GM21529 (cell line): ENCODE measurements around the gene ANKRD65.

Experiments used
- ATAC-seq: cut with Tn5 transposase; IDR thresholded peaks from one replicate; pipeline ENCODE4 v1.9.1; 2021; ENCODE audit not compliant: unreplicated experiment

ANKRD65 gene

GRCh38 chr1:1442069-1442770 is 21.1 kb upstream of the ANKRD65 start:
- ATAC-seq: no peak

DNA sequence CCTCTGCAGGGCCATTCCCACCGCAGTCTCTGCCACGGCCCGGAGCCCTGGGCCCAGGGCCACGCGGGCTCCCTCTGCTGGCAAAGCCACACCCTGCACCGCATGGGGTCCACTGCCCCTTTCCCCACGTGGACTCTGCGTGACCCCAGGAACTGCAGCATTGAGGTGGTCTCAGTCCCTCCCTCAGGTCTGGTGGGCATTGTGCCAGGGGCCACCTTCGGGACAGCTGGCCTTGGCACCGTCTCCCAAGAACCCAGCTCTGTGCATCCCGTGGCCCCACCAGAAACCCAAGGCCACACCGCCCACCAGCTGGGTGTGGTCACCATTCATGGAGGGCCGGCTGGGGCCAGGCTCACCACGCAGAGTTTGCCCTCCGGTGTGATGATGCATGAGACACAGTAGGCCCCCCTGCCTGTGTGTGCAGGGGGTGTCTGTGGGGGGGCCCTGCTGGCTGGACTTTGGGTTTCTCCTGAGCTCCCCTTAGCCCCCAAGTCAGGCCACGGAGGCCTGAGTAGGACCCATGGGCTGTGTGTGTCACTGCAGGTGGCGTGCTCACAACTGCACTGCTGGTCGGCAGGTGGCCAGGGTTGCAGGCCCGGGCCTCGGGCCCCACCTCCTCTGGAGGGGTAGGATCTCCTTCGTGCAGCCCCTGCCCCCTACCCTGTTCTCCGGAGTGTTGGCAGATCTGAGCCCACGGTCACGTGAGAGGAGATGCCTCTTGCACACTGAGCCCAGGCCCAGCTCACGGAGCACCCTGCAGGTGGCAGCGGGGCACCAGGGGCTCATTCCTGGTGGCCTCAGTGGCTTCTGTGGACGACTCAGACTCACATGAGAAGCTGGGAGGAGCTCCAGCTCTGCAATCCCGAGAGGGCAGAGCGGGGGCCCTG is 20.2 kb upstream of the ANKRD65 start:
- ATAC-seq: no peak

GRCh38 chr1:1440262-1441001 is 19.4 kb upstream of the ANKRD65 start:
- no peak for ATAC-seq

- no peak for ATAC-seq
Observed at GRCh38 chr1:1439546-1440261, 18.6 kb upstream of the ANKRD65 start.

- ATAC-seq: no peak
Observed at GRCh38 chr1:1438531-1439381, 17.7 kb upstream of the ANKRD65 start.

DNA sequence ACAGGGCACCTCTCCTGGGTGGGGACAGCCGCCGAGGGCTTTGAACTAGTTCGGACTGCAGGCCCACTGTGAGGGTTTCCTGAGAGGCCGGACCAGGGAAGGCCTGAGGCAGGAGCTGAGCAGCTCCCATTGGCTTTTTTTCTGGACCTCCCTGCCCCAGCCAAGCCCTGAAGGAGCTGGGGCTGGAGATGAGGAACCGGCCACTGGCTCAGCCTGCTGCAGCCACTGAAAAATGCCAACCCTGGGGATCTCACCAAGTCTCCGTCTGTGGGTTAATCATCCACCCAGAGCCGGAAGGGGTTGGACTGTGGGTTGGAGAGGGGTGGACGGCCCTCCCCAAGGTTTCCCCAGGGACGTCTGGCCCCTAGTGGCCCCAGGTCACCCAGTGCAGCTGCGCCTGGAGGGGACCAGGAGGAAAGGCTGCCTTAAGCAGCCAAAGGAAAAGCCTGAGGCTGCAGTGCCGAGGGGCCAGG is 16.9 kb upstream of the ANKRD65 start:
- no peak for ATAC-seq

DNA sequence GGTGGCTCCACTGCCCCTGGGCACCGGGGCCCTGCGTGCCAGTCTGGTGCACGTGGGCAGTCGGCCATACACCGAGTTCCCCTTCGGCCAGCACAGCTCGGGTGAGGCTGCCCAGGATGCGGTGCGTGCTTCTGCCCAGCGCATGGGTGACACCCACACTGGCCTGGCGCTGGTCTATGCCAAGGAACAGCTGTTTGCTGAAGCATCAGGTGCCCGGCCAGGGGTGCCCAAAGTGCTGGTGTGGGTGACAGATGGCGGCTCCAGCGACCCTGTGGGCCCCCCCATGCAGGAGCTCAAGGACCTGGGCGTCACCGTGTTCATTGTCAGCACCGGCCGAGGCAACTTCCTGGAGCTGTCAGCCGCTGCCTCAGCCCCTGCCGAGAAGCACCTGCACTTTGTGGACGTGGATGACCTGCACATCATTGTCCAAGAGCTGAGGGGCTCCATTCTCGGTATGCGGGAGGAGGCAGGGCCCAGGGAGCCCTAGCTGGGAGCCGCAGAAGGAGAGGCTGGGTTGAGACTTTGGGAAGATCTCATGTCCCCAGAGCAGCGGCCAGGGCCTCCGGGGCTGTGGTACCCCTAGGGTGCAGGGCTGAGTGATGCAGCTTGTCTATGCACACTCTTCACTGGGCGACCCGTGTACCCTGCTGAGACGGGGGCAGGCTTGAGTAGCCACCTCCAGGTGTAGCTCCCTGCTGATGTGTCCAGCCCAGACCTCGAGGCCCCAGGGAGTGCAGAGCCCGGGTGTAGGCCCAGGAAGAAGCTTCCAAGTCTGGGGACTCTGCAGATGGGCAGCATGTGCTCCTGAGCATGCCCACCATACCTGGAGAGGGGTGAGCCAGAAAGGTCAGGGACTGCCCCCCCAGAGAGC is 16.2 kb upstream of the ANKRD65 start:
- ATAC-seq: no peak

GRCh38 chr1:1436630-1437032 is 15.6 kb upstream of the ANKRD65 start:
- ATAC-seq: no peak

GRCh38 chr1:1435911-1436629 is 15.0 kb upstream of the ANKRD65 start:
- no peak for ATAC-seq

- no peak for ATAC-seq
Observed at GRCh38 chr1:1435106-1435903, 14.2 kb upstream of the ANKRD65 start, which contains the start of gene VWA1. Gene VWA1, plus strand, starts transcription at chr1:1435690. Its CDS starts 59 bp downstream, at chr1:1435749.

GRCh38 chr1:1434824-1435105 is 13.7 kb upstream of the ANKRD65 start:
- no peak for ATAC-seq

GRCh38 chr1:1434131-1434823 is 13.2 kb upstream of the ANKRD65 start:
- ATAC-seq: no peak

DNA sequence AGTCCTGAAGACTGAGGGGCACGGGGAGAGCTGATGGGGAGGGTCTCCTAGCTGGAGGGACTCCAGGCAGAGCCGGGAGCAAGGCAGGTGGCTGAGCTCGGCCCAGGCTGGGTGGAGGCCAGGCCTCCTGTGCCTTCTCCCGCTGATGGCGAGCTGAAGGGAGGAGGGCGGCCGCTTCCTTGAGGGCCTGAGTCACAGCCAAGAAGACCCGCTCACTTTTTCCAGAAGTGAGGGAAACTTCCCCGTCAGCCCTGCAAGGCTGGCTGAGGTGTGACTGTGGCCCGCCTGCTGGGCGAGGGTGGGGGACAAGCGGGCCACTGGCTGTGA is 12.7 kb upstream of the ANKRD65 start:
- ATAC-seq: no peak

DNA sequence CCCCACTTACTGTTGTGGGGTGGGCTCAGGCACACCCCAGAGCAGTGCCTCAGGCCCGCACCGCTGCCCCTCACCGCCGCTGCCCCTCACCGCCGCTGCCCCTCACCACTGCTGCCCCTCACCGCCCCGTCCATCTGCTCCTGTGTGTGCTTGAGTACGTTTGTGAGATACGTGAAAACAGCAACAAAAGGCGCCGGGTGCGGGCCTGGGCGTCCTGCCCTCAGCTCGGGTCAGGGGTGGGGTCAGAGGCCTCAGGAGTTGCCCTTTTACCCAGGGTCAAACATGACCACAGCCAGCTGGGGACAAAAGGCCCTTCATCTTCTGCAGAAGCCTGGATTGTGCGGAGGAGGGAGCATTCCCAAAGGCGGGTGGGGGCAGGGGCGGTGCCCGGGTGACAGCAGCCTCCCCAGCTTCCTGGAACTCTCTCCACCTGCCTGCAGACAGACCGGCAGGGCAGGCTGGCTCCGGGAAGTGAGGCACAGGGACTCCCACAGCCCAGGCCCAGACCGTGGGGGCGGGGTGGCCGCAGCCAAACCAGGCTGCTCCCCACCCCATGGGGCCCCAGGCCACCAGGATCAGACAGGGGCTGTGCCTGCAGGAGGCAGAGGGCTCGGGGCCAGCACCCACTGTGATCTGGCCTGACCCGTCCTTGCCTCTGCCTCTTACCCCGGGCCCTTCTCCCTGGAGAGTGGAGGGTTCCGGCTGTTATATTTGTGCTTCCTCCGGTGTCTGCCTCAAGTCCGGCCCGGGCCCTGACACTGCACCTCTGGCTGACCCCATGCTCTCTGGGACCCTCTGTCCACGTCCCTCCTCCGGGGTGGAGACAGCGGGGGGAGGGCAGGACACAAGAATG is 12.1 kb upstream of the ANKRD65 start:
- ATAC-seq: no peak

DNA sequence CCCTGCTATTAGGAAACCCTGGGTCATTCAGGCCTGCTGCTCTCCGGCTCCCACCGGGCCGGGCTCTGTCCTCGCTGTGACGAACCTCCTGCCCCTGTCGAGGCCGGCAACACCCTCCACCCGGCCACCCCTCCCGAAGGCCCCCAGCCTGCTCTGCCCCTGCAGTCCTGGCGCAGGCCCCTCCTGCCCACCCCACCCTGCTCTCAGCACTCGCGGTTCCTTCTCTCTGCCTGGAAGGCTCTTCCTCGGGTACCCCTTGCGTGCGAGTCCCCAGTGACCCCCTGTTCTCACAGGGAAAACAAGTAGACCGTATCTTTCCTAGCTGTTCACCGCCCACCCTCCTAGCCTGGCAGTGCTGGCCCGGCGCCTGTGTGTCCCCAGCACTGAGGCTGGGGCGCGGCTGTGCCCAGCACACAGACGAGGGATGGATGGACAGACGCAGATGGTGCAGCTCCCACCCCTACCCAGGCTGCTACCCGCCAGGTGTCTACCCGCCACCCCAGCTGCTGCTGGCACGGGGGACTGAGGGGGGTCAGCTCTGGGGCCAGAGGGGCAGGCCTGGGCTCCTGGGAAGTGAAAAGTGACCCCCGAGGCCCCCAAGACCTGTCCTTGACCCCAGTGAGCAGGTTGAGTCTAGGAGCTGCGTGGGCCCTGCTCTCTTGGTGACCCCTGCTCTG is 11.3 kb upstream of the ANKRD65 start:
- ATAC-seq: no peak

- ATAC-seq: no peak
Observed at GRCh38 chr1:1431845-1432273, 10.8 kb upstream of the ANKRD65 start.
